SK-MEL-5 (cell line): ENCODE results near the gene PNPLA4. TPM values are rescaled to one million over a fixed set of nuclear protein-coding genes. Genes with fewer than 3 reads are reported as not detected.
A peak's percentile ranks its signal among the peaks of the same experiment; 100 is the strongest.

ENCODE experiments used
- DNase-seq: peaks from one replicate; pipeline ENCODE4 v3.0.0-alpha.2; 2016; ENCODE audit warnings: low read depth, low spot score
- in situ Hi-C: cut with HindIII; loops from 2 replicates; pipeline ENCODE4 v1.10.0; 2016; ENCODE audit warnings: low sequenced_read_pairs, high pct_unique_total_duplicates, low pct_unique_long_range_greater_than_20kb
- polyA plus RNA-seq, 2 experiments: library from polyadenylated mRNA; depleted of rRNA; stranded (reverse); fragments of >200 nt; gene quantifications; 2 replicates each; pipeline ENCODE4 v1.2.3, GENCODE V29; 2015
- total RNA-seq: library from RNA; depleted of rRNA; stranded (reverse); fragments of >200 nt; shearing (Covaris generic); gene quantifications from 2 replicates; pipeline ENCODE4 v1.2.3, GENCODE V29; 2014; rRNA removed

Gene PNPLA4
- 23.3 and 38.6 TPM in 2 replicates for total RNA-seq
- 25.7 and 28.9 TPM in 2 replicates for polyA plus RNA-seq (2015; cell fraction: cytosol; rRNA removed)
- polyA plus RNA-seq (2015; cell fraction: nucleus; rRNA removed): 3.9 and 7.6 TPM in 2 replicates

DNA sequence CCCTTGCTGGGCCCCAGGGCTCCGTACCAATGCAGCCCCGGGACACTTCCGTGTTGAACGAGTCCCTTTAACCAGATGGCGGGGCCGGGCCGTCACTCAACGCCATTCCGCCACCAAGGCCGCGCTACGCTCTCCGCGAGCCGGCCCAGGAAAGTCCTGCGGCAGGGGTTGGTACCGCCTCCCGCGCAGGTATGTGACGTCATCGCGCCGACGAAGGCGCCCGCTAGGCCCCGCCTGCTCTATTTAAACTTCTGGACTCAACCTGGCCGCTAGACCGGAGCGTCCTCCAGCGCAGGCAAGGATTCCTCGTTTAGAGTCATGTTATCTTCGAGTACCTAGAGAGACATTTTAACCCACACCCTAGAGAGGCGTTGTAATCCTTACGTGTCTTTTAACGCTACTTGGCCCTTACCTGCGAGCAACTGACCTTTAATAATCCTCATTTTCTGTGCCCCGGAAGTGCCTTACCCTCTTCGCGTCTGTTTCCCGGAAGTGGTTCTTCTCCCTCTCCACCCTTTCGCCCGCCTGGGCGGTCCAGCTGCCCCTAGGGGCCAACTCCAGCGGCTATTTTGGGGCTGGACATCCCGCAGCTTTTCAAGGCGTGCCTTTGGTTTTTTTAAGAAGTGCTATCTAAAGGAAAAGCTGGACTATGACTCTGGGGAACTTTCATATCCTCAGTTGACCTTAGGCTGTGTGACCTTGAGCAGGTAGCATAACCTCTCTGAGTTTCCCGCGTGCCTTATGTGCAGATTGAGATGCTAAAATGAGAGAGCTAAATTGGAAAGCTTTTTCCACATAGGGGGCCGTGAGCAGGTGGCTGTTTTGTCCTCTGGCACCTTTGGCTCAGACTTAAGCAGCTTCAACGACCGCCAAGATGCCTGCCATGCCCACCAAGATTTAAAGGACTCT is at the start of gene PNPLA4:
PNPLA4 (minus strand) TSS at position 155 of the 909 bp plus-strand sequence. CDS start 1,294 bp downstream, outside the sequence.
- DNase-seq: peak; percentile 77
- in situ Hi-C loops: no loop called here

DNA sequence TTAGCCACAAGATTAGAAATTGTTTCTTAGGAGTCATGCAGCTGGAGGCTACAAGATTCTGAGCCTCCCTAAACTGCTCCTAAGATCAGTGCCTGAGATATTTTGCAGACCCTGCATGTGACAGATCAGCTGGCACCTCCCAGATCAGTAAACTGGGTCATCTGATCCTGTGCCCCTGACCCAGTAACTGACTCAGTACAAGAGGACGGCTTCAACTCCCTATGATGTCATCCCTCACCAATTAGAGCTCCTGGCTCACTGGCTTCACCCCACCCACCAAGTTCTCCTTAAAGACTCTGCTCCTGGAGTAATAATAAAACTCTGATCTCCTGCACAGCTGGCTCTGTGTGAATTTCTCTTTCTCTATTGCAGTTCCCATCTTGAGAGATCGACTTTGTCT is 45.4 kb upstream of the PNPLA4 start:
- in situ Hi-C loops: no loop called here
- DNase-seq: peak; percentile 4

- no peak for DNase-seq
- in situ Hi-C loops: no loop called here
These were observed 43.2 kb upstream of the PNPLA4 start for GRCh38 chrX:7970428-7970827.

- no peak for DNase-seq
- in situ Hi-C loops: no loop called here
These were observed 38.2 kb upstream of the PNPLA4 start for GRCh38 chrX:7965436-7965835.

DNA sequence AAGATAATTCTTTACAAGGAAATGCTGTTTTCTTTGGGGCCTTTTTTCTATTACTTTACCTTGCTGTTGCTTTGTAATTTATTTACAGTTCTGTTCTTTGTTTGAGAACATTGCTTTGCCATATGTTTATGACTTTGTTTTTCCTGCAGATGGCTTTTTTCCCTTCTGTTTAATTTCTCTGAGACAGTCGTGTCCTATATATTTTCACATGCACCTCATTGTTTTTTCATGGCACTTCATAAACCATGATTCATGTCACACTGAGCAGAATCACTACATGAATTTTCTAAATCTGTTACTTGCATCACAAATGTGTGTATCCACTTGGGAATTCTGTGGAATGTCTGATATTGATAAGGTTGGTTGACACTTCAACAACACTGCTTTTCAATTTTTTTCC is 33.0 kb upstream of the PNPLA4 start:
- in situ Hi-C loops: no loop called here
- no peak for DNase-seq

DNA sequence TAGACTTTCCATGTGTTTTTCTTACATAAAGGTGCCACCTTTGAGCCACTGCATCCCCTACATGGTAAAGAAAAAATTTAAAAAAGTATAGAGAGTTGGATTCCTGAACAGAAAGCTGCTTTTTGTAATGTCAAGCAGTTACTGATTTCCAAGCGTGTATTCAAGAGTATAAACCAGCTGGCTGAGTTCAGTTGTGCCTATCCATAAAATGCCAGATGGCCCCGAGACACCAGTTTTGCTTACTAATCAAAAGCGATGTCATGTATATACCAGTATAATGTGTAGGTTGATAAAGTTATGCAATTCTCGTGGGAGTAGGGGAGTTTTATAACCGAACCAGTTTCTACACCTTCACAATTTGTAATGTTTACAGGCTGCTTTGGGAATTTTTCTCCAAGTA is 26.2 kb upstream of the PNPLA4 start:
- in situ Hi-C loops: no loop called here
- no peak for DNase-seq

GRCh38 chrX:7950865-7951264 is 23.7 kb upstream of the PNPLA4 start:
- in situ Hi-C loops: no loop called here
- no peak for DNase-seq

DNA sequence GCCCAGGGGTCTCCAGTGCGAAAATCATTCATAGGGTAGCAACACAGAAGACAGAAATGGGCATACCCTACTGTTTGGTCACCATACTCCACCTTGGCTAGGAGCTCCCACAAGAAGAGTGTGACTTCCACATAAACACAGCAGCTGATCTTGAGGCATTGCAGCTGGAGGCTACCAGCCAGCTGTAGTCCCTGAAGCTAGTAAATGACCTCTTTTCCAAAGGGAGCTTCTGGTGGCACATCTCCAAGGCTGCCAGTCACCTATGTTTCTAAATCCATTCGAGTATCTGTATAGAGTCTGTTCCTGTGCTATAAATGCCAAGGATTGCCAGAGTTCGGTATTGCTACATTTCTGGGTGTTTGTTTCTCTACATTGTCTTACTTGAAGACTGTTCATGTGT is 21.3 kb upstream of the PNPLA4 start:
- no peak for DNase-seq
- in situ Hi-C loops: no loop called here

- no peak for DNase-seq
- in situ Hi-C loops: no loop called here
These were observed 19.7 kb upstream of the PNPLA4 start for GRCh38 chrX:7946960-7947359.

DNA sequence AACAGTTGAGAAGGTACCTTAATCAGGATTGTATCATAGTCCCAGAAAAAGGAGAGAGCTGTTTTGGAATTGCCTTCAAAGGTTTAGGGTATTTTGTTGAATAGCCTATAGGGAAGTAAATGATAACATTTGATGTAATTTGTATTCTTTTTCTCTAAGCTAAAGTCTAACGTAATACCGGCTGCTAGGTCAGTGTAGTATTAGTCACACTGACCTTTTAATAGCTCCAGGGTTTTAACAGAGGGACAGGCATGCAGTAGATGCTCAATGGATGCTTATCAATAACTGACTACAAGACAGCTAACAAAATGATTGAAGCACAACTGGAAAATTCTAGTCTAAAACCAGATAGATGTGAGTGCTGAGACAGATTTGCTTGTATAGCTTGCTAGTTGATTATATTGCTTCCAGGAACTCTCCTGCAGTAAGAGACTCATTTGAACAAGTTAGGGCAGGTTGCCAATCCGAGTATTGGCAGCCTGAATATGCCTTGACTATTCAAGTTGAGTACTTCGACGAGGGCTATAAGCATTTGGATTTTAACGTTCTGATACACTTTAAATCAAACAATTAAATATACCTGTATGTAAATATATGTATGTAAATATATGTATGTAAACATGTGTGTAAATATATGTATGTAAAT is 16.5 kb upstream of the PNPLA4 start:
- no peak for DNase-seq

DNA sequence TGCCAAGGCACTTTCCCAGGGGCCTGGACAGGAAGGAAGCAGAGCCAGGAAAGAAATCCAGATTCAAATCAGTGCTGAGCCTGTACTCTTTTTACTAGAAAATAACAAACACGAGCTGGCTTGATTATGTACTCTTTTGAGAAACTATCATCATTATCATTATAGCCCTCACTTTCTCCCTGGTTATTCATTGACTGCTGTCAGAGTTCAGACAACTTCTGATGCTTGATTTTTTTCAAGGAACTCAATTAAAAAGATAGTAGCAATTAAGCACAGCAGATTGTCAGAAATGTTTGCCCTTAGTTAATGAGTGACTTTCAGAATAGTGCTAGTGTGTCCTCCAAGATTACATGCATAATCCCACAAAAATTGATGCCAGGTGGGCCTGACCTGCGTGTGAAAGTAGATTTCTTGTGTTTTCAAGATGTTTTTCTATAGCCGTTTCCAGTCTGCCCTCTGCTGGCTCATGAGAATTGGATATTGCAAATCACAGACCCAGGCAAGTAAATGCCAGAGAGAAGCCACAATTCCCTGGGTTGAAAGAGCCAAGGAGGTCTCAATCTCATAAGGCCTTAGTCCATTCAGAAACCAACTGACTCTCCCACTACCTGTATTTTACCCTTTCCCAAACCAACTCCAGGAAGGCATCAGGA is 14.3 kb upstream of the PNPLA4 start:
- peak; percentile 29 for DNase-seq

More for the DNA sequence above, 16.5 kb upstream of the PNPLA4 start:
- in situ Hi-C loops: no loop called here

DNA sequence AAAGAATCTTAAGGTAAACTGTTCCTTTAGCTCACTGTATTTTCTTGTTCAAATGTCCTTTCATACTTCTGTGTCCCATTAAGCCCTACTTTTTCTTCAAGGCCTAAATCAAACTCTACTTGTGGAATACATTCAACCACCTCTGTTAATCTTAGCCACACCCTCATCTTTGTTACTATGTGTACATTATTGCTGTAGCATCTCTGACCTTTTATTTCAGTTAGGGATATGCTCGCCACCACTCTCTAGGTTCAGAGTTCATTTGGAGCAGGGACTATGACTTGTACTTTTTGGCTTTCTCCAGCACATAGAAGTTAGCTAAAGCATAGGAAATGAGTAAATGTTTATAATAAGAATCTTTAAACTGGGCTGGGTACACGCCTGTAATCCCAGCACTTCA is 6.8 kb upstream of the PNPLA4 start:
- in situ Hi-C loops: no loop called here

More for the DNA sequence above, 14.3 kb upstream of the PNPLA4 start:
- in situ Hi-C loops: no loop called here

GRCh38 chrX:7926914-7927258 is 327 bp downstream of the PNPLA4 start:
- DNase-seq: no peak
- in situ Hi-C loops: no loop called here

More for the DNA sequence above, 6.8 kb upstream of the PNPLA4 start:
- no peak for DNase-seq

DNA sequence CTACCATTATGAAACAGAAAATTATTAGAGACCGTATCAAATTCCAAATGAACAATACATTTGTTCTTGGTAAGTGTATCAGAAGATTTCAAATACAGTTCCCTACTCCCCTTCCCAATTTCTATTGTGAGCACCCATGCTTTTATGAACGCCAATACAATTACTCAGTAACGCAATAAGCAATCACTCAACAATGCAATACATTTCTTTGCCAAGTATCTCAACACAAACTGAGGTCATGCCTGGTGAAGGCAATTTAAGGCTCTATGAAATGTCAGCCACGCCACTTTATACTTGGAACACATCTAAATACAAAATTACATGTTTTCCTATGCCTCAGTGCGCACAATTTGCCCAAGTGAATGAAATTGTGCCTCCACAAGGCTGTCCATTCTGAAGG is 712 bp downstream of the PNPLA4 start:
- no peak for DNase-seq
- in situ Hi-C loops: no loop called here

- peak; percentile 73 for DNase-seq
- in situ Hi-C loops: no loop called here
These were observed 1.2 kb downstream of the PNPLA4 start for GRCh38 chrX:7925867-7926472.

GRCh38 chrX:7921750-7922149 is 5.5 kb downstream of the PNPLA4 start:
- in situ Hi-C loops: no loop called here
- no peak for DNase-seq

GRCh38 chrX:7908821-7909220 is 18.4 kb downstream of the PNPLA4 start:
- in situ Hi-C loops: no loop called here
- DNase-seq: peak; percentile 58

- in situ Hi-C loops: no loop called here
- no peak for DNase-seq
These were observed 22.7 kb downstream of the PNPLA4 start for GRCh38 chrX:7904562-7904961.
